COLO668 (cell line): ENCODE measurements around the gene PSMD7.

Experiments used
- DNase-seq: peaks from one replicate; lab custom pipeline; 2025; ENCODE audit not compliant: unreplicated experiment; lab: John Stamatoyannopoulos, UW

PSMD7 gene

GRCh38 chr16:74296432-74297144 lies at the start of gene PSMD7:
TSS of gene PSMD7 (plus strand) at chr16:74296814. CDS start at chr16:74296915, 101 bp downstream.
- peak; percentile 96 for DNase-seq

DNA sequence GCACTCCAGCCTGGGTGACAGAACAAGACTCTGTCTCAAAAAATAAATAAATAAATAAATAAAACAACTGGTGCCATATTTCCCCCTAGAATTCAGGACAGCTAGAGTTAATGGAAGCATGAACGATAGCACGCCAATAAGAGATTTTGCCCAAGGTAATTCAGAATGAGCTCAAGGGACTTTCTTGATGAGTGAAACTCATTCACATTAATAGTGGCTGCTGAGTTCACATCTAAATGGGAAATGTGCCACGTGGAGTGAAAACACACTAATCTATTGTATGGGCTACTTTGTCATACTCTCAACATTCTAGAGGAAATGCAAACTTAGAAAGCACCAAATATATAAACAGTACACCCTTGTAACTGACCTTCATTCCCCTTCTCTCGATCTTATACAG lies 47.4 kb upstream of the PSMD7 start:
- no peak for DNase-seq

- no peak for DNase-seq
Measured at GRCh38 chr16:74249846-74250245, 46.8 kb upstream of the PSMD7 start.

DNA sequence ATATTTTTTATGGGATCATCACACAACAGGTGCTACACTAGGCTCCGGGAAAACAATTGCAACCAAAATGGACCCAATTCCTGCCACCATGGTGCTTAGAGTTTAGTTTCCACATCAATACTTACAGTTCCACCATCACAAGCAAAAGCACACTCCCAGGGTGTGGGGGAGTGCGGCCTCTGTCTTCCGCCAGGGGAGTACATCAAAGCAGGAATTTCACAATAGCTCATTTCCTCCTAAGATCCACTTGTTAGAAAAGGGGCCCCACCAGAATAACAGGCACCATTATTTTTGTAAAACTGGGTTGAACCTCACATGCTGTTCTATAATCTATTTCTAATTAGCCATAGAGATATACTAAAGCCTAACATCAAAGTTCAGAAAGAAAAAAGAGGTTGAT lies 44.3 kb upstream of the PSMD7 start:
- DNase-seq = no peak

DNA sequence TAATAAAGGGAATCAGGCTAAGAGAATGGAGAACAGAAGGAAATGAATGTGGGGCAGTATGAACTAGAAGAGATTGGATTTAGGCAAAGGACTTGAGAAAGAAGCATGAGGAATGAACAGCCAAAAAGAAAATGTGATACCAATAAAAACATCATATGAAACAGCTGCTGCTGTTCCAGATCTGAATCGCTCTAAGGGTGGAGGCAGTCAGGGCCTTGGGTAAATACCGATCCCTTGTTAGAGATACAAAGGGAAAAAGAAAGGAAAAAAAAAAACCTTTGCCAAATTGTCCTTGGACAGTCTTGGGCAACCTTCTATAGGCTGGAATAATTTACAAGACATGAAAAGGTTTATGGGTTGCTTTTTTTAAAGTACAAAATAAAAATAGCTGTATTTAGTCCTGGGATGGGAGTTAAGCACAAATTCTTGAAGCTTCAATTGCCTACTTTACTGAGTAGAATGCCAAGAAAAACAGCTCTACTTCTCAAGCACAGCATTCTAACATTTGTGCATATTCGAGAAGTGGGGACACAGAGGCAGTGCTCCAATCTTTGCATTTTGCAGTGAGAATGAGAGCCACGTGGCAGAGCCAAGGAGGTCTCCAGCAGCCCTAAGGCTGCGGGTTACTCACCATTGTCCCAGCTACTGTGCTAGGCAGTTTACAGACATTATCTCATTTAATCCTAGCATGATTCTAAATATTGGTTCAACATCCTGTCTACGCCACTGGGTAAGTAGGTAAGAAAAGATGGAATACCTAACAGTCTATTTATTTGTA lies 43.3 kb upstream of the PSMD7 start:
- DNase-seq = no peak

DNA sequence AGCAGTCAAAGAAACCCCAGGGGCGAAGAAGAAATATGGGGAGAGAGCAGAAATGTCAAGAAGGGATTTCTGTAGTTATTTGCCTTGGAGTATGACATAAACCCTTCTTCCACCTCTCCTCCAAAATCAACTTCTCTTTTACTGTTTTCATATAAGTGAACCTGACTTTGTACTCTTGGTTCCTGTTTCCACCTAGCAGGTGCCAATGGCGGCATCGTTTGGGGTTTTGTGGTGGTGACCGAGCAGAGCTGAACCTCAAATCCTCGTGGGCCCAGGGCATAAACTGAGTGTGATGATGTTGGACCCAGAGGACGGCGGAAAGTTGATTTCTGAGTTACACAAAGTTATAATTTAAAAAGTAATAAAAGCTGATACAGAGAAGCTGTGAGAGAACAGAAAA lies 39.6 kb upstream of the PSMD7 start:
- no peak for DNase-seq

DNA sequence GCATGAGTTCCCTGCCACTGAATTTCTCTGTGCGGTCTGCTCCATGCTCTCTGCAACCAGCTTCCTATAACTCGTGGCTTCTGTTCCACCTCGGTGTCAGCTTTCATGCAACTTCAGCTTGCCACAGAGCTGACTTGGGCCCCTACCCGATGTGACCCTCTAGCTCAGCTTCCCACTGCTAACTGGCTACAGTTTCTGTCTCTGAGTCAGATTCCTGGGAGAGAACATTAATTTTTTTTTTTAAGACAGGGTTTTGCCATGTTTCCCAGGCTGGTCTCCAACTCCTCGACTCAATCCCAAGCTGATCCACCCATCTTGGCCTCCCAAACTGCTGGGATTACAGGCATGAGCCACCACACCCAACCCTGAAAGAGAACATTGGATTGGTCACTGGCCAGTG lies 35.5 kb upstream of the PSMD7 start:
- no peak for DNase-seq

GRCh38 chr16:74264811-74265210 lies 31.8 kb upstream of the PSMD7 start:
- DNase-seq = no peak

DNA sequence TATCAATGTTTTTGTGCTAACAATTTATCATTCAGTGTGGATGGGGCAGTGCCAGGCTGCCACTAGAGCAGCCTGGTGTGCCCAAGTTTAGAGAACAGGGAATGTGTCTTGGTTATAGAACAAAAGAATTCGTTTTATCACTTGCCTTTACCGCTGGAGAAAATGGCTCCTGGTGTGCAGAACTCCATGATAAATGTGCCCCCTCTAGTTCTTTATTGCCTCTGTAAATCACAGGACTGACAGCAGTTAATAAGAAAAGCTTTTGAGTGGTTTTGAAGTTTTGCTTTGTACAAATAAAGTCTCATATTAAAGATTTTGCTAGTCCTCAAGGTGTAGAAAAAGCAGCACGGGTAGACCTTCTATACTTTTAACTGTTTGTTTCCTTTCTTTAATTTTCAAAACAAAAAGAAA lies 28.2 kb upstream of the PSMD7 start:
- DNase-seq = no peak

DNA sequence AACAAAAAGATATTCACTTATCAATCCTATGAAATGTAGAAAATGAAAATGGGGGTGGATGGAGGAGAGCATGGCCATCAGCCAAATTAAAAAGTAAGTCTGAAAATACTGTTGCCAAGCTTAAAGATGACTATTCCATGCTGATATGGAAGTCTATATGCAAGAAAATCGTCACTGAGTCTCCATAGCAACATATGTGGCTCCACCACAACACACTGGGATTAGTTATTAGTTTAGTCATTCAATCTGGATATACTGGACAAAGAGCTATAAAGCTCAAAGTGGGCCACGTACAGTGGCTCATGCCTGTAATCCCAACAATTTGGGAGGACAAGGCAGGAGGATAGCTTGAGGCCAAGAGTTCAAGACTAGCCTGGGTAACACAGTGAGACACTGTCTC lies 24.7 kb upstream of the PSMD7 start:
- no peak for DNase-seq

GRCh38 chr16:74275031-74275636 lies 21.5 kb upstream of the PSMD7 start:
- no peak for DNase-seq

- DNase-seq = no peak
Measured at GRCh38 chr16:74275711-74276110, 20.9 kb upstream of the PSMD7 start.

DNA sequence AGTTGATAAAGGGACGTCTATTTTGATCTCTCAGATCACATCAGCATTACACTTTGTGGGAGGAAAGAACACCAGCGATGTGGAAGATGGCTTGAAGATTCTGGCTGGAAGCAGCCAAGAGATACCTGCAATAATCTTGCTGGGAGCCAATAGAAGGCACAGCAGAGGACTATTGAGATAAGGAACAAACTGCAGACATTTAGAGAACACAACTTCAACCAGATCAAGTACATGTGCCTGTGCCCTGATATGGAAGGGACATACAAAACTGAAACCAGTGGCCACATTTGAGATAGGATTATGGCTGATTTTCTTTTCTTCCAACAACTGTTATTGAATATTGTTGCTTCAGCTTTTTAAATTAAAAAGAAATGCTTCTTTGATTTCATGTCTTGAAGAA lies 18.6 kb upstream of the PSMD7 start:
- no peak for DNase-seq

- DNase-seq = no peak
Measured at GRCh38 chr16:74279266-74279665, 17.3 kb upstream of the PSMD7 start.

- DNase-seq = no peak
Measured at GRCh38 chr16:74279805-74280204, 16.8 kb upstream of the PSMD7 start.

- no peak for DNase-seq
Measured at GRCh38 chr16:74280448-74280847, 16.2 kb upstream of the PSMD7 start.

DNA sequence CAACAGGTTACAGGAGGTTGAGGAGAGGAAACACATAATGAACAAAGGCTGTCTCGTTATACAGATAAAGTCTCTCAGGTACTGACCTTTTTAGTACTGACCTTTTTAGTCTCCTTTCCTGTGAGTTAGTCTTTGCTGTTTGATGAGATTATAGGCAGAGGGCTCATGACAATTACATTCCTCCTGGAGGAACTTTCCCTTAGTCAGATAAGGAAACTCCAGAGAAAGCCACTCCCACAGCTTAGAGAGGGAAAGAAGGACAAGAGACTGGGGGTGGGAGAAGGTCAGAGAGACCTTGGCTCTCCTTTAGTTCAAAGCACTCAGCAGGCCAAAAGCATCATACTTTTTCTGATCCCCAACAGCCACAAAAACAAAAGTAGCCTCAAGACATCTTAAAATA lies 15.3 kb upstream of the PSMD7 start:
- no peak for DNase-seq

- no peak for DNase-seq
Measured at GRCh38 chr16:74283716-74284115, 12.9 kb upstream of the PSMD7 start.

- DNase-seq = no peak
Measured at GRCh38 chr16:74288065-74288464, 8.5 kb upstream of the PSMD7 start.

GRCh38 chr16:74290356-74290755 lies 6.3 kb upstream of the PSMD7 start:
- DNase-seq = no peak

GRCh38 chr16:74291176-74291575 lies 5.4 kb upstream of the PSMD7 start:
- no peak for DNase-seq

- DNase-seq = no peak
Measured at GRCh38 chr16:74291577-74292208, 4.9 kb upstream of the PSMD7 start.
